Effector memory CD8-positive, alpha-beta T cell (primary cell): ENCODE data around the gene FAM156B.
"Not testable (repeated sequence)": the region's sequence is repeated elsewhere in the genome, so short reads cannot be mapped to it uniquely, and the experiment has no call there.

Source experiments
- ATAC-seq: fragments of 150-1000 bp; cut with Tn5 transposase; replicated peaks from 2 replicates; pipeline ENCODE4 v1.10.0; 2021; ENCODE audit warnings: mild to moderate bottlenecking, moderate library complexity
- DNase-seq, 3 experiments: peaks; one replicate each; pipeline ENCODE4 v3.0.0; 2021
- H3K27ac Mint-ChIP-seq, 2 donors: one replicate each; pipeline ENCODE4 v1.8.0; 2022; ENCODE audit warnings: mild to moderate bottlenecking in 2 of 2, mixed read lengths in 2 of 2, moderate library complexity in 2 of 2
- H3K27me3 Mint-ChIP-seq, 2 donors: one replicate each; pipeline ENCODE4 v1.8.0; 2022; ENCODE audit warnings: mixed read lengths in 2 of 2
- H3K36me3 Mint-ChIP-seq: one replicate; pipeline ENCODE4 v1.8.0; 2022; ENCODE audit warnings: mild to moderate bottlenecking, moderate library complexity, mixed read lengths; ENCODE audit not compliant: insufficient read depth
- H3K4me1 Mint-ChIP-seq, 2 donors: one replicate each; pipeline ENCODE4 v1.8.0; 2022; ENCODE audit warnings: low read depth in 2 of 2, mixed read lengths in 2 of 2
- H3K4me3 Mint-ChIP-seq, 2 donors: one replicate each; pipeline ENCODE4 v1.8.0; 2022; ENCODE audit warnings: mild to moderate bottlenecking in 2 of 2, mixed read lengths in 2 of 2, moderate library complexity in 2 of 2
- H3K9me3 Mint-ChIP-seq, 2 donors: one replicate each; pipeline ENCODE4 v1.8.0; 2022; ENCODE audit warnings: mixed read lengths in 2 of 2

Gene FAM156B

GRCh38 chrX:52940704-52941103, 43.6 kb downstream of the FAM156B start:
- not testable (repeated sequence) for H3K9me3 Mint-ChIP-seq, DNase-seq, H3K4me3 Mint-ChIP-seq, H3K27ac Mint-ChIP-seq, H3K36me3 Mint-ChIP-seq, ATAC-seq, H3K4me1 Mint-ChIP-seq, H3K27me3 Mint-ChIP-seq

- DNase-seq, H3K4me3 Mint-ChIP-seq, ATAC-seq, H3K36me3 Mint-ChIP-seq, H3K9me3 Mint-ChIP-seq, H3K4me1 Mint-ChIP-seq, H3K27me3 Mint-ChIP-seq, H3K27ac Mint-ChIP-seq: not testable (repeated sequence)
Observed at GRCh38 chrX:52941728-52942127, 44.6 kb downstream of the FAM156B start.

- H3K4me1 Mint-ChIP-seq, H3K27me3 Mint-ChIP-seq, H3K36me3 Mint-ChIP-seq, ATAC-seq, H3K27ac Mint-ChIP-seq, DNase-seq, H3K9me3 Mint-ChIP-seq, H3K4me3 Mint-ChIP-seq: not testable (repeated sequence)
Observed at GRCh38 chrX:52945838-52946494, 48.8 kb downstream of the FAM156B start.

GRCh38 chrX:52947501-52947900, 50.4 kb downstream of the FAM156B start:
- H3K4me1 Mint-ChIP-seq, ATAC-seq, H3K36me3 Mint-ChIP-seq, DNase-seq, H3K4me3 Mint-ChIP-seq, H3K9me3 Mint-ChIP-seq, H3K27ac Mint-ChIP-seq, H3K27me3 Mint-ChIP-seq: not testable (repeated sequence)

GRCh38 chrX:52948265-52948664, 51.1 kb downstream of the FAM156B start:
- not testable (repeated sequence) for DNase-seq, H3K4me3 Mint-ChIP-seq, H3K27ac Mint-ChIP-seq, H3K36me3 Mint-ChIP-seq, H3K9me3 Mint-ChIP-seq, ATAC-seq, H3K4me1 Mint-ChIP-seq, H3K27me3 Mint-ChIP-seq

GRCh38 chrX:52949325-52949724, 52.2 kb downstream of the FAM156B start:
- not testable (repeated sequence) for H3K27me3 Mint-ChIP-seq, H3K4me3 Mint-ChIP-seq, H3K27ac Mint-ChIP-seq, DNase-seq, ATAC-seq, H3K9me3 Mint-ChIP-seq, H3K36me3 Mint-ChIP-seq, H3K4me1 Mint-ChIP-seq

- not testable (repeated sequence) for H3K36me3 Mint-ChIP-seq, H3K27ac Mint-ChIP-seq, H3K4me1 Mint-ChIP-seq, ATAC-seq, H3K9me3 Mint-ChIP-seq, H3K4me3 Mint-ChIP-seq, H3K27me3 Mint-ChIP-seq, DNase-seq
Observed at GRCh38 chrX:52949884-52950283, 52.8 kb downstream of the FAM156B start.
